Uterus (tissue), 4 donors: ENCODE data around the gene KSR2. TPM values are rescaled to one million over a fixed set of nuclear protein-coding genes. Genes with fewer than 3 reads are reported as not detected.

Experiments used
- DNase-seq, 2 donors: peaks; one replicate each; pipeline ENCODE4 v3.0.0-alpha.2; 2019 to 2020
- H3K27ac ChIP-seq, 2 donors: fragments of 200-600 bp; sonication (generic); 1 replicate in 1 of 2; 2 replicates in 1 of 2; pipeline ENCODE4 v1.5.1; 2016 to 2018
- H3K27me3 ChIP-seq, 2 donors: fragments of 200-600 bp; sonication (generic); one replicate each; pipeline ENCODE4 v1.5.1; 2018 to 2019; ENCODE audit warnings: control low read depth in 1 of 2
- H3K36me3 ChIP-seq, 2 donors: fragments of 200-600 bp; sonication (generic); one replicate each; pipeline ENCODE4 v1.5.1; 2019; ENCODE audit warnings: control low read depth in 1 of 2
- H3K4me1 ChIP-seq, 2 donors: fragments of 200-600 bp; sonication (generic); one replicate each; pipeline ENCODE4 v1.5.1; 2018 to 2019; ENCODE audit warnings: control low read depth in 1 of 2
- H3K4me3 ChIP-seq, 2 donors: fragments of 200-600 bp; sonication (generic); 1 replicate in 1 of 2; 2 replicates in 1 of 2; pipeline ENCODE4 v1.5.1; 2018 to 2019; ENCODE audit warnings: mild to moderate bottlenecking in 1 of 2
- H3K9me3 ChIP-seq, 2 donors: fragments of 200-600 bp; sonication (generic); one replicate each; pipeline ENCODE4 v1.5.1; 2019; ENCODE audit warnings: control low read depth in 1 of 2
- POLR2A ChIP-seq, 2 donors: fragments of 450-650 bp; IDR thresholded peaks; one replicate each; pipeline ENCODE4 v1.6.1; 2016; ENCODE audit warnings: antibody characterized with exemption in 2 of 2, mild to moderate bottlenecking in 1 of 2, moderate library complexity in 1 of 2
- intact Hi-C: fragments of 100-400 bp; cut with DNase I; formaldehyde crosslinking; loops from one replicate; pipeline ENCODE4 v1.15.1; 2023; ENCODE audit warnings: low total_unique reads
- total RNA-seq, 4 donors: library from RNA; depleted of rRNA in 3 of 4; stranded (reverse); fragments of >200 nt in 3 of 4; gene quantifications; one replicate each; pipeline versions ENCODE4 v1.1.0 to v1.2.4, GENCODE V29; 2014 to 2023
- TF ChIP-seq, protein P1 (sequence below), 4 experiments: fragments of 200-600 bp in 2 of 4; fragments of 450-650 bp in 2 of 4; sonication (generic) in 2 of 4; IDR thresholded peaks; one replicate each; pipeline ENCODE4 v1.5.1; 2016 to 2019; ENCODE audit warnings: antibody characterized with exemption in 4 of 4, mild to moderate bottlenecking in 2 of 4, moderate library complexity in 1 of 4
- donor health status: DM: yes; HTN: yes; CAD: no.

KSR2 gene
- total RNA-seq = under 1 TPM in 2 of 4 donors, not detected in 2; 0.03 to 0.28 TPM

DNA sequence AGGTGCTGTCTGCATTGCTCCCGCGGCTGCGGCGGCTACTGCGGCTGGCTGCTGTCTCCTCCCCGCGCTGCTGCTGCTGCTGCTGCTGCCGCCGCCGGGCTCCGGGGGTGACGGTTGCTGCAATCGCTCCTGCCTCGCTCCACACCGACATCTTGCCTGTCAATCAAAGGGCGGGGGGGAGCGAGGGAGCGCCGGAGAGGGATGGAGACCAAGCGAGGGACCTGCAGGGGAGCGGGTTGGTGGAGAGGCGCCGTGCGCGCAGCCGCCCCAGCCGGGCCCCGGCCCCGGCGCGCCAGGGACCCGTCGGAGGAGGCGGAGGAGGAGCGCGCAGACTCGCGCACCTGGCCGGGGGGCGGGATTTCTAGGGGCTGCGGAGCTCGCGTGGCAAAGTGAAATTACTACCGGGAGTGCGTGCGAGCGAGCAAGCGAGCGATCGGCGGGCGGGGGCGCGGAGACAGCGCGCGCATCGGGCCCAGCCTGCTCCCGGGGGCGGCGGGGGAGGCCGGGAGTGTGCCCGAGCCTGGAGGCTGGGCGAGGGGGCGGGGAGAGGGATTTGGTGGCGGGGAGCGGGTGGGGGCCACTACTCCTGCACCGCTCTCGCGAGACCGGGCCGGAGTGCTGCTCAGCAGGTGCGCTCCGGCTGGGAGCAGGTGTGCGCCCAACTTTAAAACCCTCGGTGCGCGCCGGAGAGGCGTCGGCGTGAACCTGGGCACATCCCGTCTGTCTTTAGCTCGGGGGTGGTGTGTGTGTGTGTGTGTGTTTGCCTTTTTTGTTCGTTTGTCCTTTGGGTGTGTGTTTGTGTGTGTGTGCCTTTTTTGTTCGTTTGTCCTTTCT is at the start of gene KSR2:
Gene KSR2 (minus strand): TSS at position 165 of the 834 bp plus-strand sequence. CDS start 735 bp downstream, outside the sequence.
- Histone ChIP-seq H3K27me3 (peaks cover 0 to 8% of the 10 kb centered on the region in 2 donors), H3K27ac (no peak within 1 kb of the TSS), H3K4me3 (no peak within 1 kb of the TSS)

DNA sequence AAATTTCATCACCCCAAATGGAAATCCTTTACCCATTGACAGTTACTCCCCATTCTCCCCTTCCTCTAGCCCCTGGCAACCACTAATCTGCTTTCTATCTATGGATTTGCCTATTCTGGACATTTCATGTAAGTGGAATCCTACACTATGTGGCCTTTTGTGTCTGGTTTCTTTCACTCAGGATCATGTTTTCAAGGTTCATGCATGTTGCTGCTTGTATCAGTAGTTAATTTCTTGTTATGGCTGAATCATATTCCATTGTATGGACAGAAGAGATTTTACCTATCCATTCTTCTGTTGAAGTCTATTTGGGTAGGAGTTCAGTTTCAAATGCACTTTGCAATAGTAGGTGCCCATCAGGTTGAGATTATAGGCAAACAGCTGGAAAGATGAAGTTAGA is 49.1 kb upstream of the KSR2 start:
- DNase-seq = no peak
- H3K9me3 ChIP-seq = no peaks in the 10 kb centered on the region
- no peaks in the 10 kb centered on the region for H3K36me3 ChIP-seq
- intact Hi-C loops = no loop called here
- H3K4me3 ChIP-seq = no peak overlapping the region
- H3K27ac ChIP-seq = no peak overlapping the region
- no peaks in the 10 kb centered on the region for H3K27me3 ChIP-seq
- TF ChIP-seq POLR2A (IDR thresholded peaks at IDR 0.05) = no peak
- TF ChIP-seq, protein P1, sequence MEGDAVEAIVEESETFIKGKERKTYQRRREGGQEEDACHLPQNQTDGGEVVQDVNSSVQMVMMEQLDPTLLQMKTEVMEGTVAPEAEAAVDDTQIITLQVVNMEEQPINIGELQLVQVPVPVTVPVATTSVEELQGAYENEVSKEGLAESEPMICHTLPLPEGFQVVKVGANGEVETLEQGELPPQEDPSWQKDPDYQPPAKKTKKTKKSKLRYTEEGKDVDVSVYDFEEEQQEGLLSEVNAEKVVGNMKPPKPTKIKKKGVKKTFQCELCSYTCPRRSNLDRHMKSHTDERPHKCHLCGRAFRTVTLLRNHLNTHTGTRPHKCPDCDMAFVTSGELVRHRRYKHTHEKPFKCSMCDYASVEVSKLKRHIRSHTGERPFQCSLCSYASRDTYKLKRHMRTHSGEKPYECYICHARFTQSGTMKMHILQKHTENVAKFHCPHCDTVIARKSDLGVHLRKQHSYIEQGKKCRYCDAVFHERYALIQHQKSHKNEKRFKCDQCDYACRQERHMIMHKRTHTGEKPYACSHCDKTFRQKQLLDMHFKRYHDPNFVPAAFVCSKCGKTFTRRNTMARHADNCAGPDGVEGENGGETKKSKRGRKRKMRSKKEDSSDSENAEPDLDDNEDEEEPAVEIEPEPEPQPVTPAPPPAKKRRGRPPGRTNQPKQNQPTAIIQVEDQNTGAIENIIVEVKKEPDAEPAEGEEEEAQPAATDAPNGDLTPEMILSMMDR (IDR thresholded peaks at IDR 0.05) = no peak
- peaks cover 0 to 6% of the 10 kb centered on the region in 2 donors for H3K4me1 ChIP-seq

More for the DNA sequence above, at the start of gene KSR2:
- DNase-seq = no peak
- TF ChIP-seq, protein P1 (IDR thresholded peaks at IDR 0.05) = no peak
- no peak for TF ChIP-seq POLR2A (IDR thresholded peaks at IDR 0.05)
- Histone ChIP-seq H3K4me1 (no peaks in the 10 kb centered on the region), H3K36me3 (no peaks in the 10 kb centered on the region), H3K9me3 (peaks cover 0 to 4% of the 10 kb centered on the region in 2 donors)
- intact Hi-C loops = no loop called here

DNA sequence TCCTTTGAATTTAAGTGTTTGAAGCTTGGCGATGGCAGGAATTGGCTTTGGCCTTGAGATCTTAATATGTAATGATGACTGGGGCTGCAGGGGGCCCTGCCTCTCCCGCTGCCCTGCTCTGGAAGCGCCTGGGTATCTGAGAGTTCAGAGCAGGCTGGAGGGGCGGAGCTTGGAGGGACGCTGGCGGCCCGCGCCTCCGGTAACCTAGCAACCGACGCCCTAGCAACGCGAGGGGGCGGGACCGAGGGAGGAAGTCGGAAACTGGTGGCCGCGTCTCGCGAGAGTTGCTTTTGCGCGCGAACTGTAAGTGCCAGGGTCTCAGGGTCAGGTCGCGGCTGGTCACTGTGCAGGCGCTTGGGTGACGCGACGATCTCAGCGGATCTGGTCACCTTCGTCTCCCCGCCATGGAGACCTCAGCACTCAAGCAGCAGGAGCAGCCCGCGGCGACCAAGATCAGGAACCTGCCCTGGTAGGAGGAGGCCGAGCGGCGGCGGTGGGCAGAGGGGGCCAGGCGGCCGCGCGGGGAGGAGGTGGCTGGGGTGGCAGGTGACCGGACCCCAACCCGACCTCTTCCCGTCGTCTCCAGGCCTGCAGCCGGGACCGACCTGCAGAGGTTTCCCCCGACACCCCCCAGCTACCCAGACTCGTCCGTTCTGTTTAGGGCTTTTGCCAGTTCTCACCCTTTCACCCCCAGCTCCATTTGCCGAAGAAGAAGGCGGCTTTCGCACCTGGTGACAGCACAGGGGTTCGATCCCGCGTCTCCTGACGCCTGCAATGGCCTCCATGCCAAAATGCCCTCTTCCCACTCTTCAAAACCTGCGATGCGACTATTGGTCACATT is 47.9 kb upstream of the KSR2 start, which contains the start of gene RFC5:
Gene RFC5 (plus strand): TSS at position 280 of the 841 bp plus-strand sequence. CDS start 125 bp downstream, at position 405.
- intact Hi-C loops = no loop called here
- no peaks in the 10 kb centered on the region for H3K36me3 ChIP-seq
- peak within 1 kb of the TSS; percentile 66 to 96 for H3K4me3 ChIP-seq
- no peaks in the 10 kb centered on the region for H3K9me3 ChIP-seq
- peak; percentile 97 to 98 for DNase-seq
- peak within 1 kb of the TSS; percentile 39 to 68 for H3K27ac ChIP-seq
- TF ChIP-seq, protein P1 (IDR thresholded peaks at IDR 0.05) = peak in 1 of 4 experiments; percentile 4
- TF ChIP-seq POLR2A (IDR thresholded peaks at IDR 0.05) = peak in 1 of 2 donors; percentile 23
- peaks cover 0 to 6% of the 10 kb centered on the region in 2 donors for H3K4me1 ChIP-seq
- H3K27me3 ChIP-seq = no peaks in the 10 kb centered on the region

DNA sequence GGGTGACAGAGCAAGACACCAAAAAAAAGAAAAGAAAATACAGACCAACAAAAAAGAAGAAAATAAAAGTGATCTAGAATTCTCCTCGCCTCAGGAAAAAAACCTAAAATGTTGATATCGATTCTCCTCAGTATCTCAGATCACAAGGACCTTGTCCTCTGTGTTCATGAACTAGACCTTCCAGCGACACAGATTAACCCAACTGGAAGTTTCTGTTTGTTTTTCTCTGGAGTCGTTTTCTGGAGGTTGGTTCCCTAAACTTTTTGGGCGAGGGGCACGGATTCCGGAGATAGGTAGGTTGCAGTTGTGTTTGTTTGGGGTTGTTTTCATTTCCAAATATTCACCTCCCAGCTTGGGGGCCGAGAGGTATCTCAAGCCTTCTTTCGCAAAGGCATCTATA is 47.2 kb upstream of the KSR2 start:
- TF ChIP-seq, protein P1 (IDR thresholded peaks at IDR 0.05) = no peak
- no peak for TF ChIP-seq POLR2A (IDR thresholded peaks at IDR 0.05)
- DNase-seq = no peak
- H3K36me3 ChIP-seq = no peaks in the 10 kb centered on the region
- H3K27ac ChIP-seq = peak overlapping the region in 1 of 2 donors; percentile 41
- H3K4me3 ChIP-seq = peak overlapping the region; percentile 66 to 96
- no peaks in the 10 kb centered on the region for H3K27me3 ChIP-seq
- intact Hi-C loops = no loop called here
- peaks cover 0 to 6% of the 10 kb centered on the region in 2 donors for H3K4me1 ChIP-seq
- H3K9me3 ChIP-seq = no peaks in the 10 kb centered on the region
